K562 (cell line): Measurements from ENCODE around the gene KCNK3. TPM values are rescaled to one million over a fixed set of nuclear protein-coding genes. Genes with fewer than 3 reads are reported as not detected.

Experiments used
- ATAC-seq: fragments of 200-7000 bp; cut with Tn5 transposase; 3 replicates; pipeline ENCODE4 v1.9.1; 2020; ENCODE audit warnings: moderate library complexity
- BruUV-seq: library from RNA; stranded (reverse); fragments of 400-500 nt; replicated peaks from 2 replicates; lab custom pipeline; 2021; lab: Mats Ljungman, UMichigan
- CTCF ChIA-PET: fragments of 300-600 bp; formaldehyde crosslinking; extraction: SDS; loops from one replicate; lab custom pipeline; 2021; ENCODE audit warnings: low intra/inter-chr PET ratio; lab: Yijun Ruan, JAX
- POLR2A ChIA-PET: fragments of 300-600, 350-650 bp; sonication (Branson Sonifier 250); formaldehyde crosslinking; extraction: SDS; loops from one replicate; lab custom pipeline; 2021; ENCODE audit warnings: antibody characterized with exemption, inconsistent platforms; lab: Yijun Ruan, JAX
- DNase-seq, 4 experiments: peaks; one replicate each; pipeline versions ENCODE4 v3.0.0 to v3.0.0-alpha.2; 2011 to 2018; ENCODE audit warnings: low spot score in 3 of 4, mixed read lengths in 3 of 4; ENCODE audit errors: extremely low read depth in 1 of 4
- FAIRE-seq: peaks from 2 replicates; lab custom pipeline; 2011; peaks lifted over from hg19 to GRCh38; lab: Jason Lieb, UNC
- H2AFZ ChIP-seq: 2 replicates; pipeline ENCODE4 v1.6.0; 2011; ENCODE audit warnings: low read depth, low read length, control low read depth, inconsistent platforms
- H3K27ac ChIP-seq: fragments of 200-600 bp; 3 replicates; pipeline ENCODE4 v1.8.0; 2011; ENCODE audit warnings: low read depth, mild to moderate bottlenecking, control low read depth, inconsistent platforms, low read length, moderate library complexity, mixed read lengths; ENCODE audit errors: extremely low read depth
- H3K27me3 ChIP-seq, 2 experiments: fragments of 300-600 bp in 1 of 2; 2 replicates in 1 of 2; 3 replicates in 1 of 2; pipeline versions ENCODE4 v1.6.0 to v1.8.0; 2011; ENCODE audit warnings: inconsistent platforms in 2 of 2, low read length in 2 of 2, mild to moderate bottlenecking in 1 of 2, mixed read lengths in 1 of 2, moderate library complexity in 1 of 2; ENCODE audit not compliant: control insufficient read depth in 2 of 2, insufficient read depth in 2 of 2
- H3K36me3 ChIP-seq: fragments of 300-600 bp; 3 replicates; pipeline ENCODE4 v1.8.0; 2011; ENCODE audit warnings: mild to moderate bottlenecking, low read length, inconsistent platforms; ENCODE audit not compliant: control insufficient read depth, insufficient read depth
- H3K4me1 ChIP-seq, 2 experiments: fragments of 200-600 bp in 1 of 2; replicated peaks in 1 of 2; 2 replicates in 1 of 2; 3 replicates in 1 of 2; pipeline versions ENCODE4 v1.5.1 to v1.8.0; 2011; ENCODE audit warnings: inconsistent platforms in 2 of 2, low read length in 2 of 2, mild to moderate bottlenecking in 1 of 2, mixed read lengths in 1 of 2, moderate library complexity in 1 of 2; ENCODE audit not compliant: control insufficient read depth in 2 of 2, insufficient read depth in 2 of 2
- H3K4me2 ChIP-seq: 2 replicates; pipeline ENCODE4 v1.6.1; 2011; ENCODE audit warnings: low read length, control low read depth, inconsistent platforms, mixed read lengths; ENCODE audit not compliant: insufficient read depth
- H3K4me3 ChIP-seq: fragments of 200-600 bp; sonication (generic), shearing (Covaris generic); 2 replicates; pipeline ENCODE4 v1.5.1; 2016; ENCODE audit warnings: control low read depth, inconsistent platforms
- H3K79me2 ChIP-seq: fragments of 200-600 bp; 3 replicates; pipeline ENCODE4 v1.8.0; 2011; ENCODE audit warnings: low read length, inconsistent platforms; ENCODE audit not compliant: control insufficient read depth, insufficient read depth
- H3K9ac ChIP-seq, 2 experiments: 2 replicates each; pipeline versions ENCODE4 v1.6.0 to v1.6.1; 2011; ENCODE audit warnings: low read depth in 2 of 2, low read length in 2 of 2, control low read depth in 1 of 2, inconsistent platforms in 1 of 2, mild to moderate bottlenecking in 1 of 2, mixed read lengths in 1 of 2; ENCODE audit not compliant: insufficient read depth in 1 of 2
- H3K9me1 ChIP-seq: one replicate; pipeline ENCODE4 v1.6.0; 2011; ENCODE audit warnings: inconsistent platforms, mild to moderate bottlenecking, low read length, moderate library complexity; ENCODE audit not compliant: control insufficient read depth, insufficient read depth
- H3K9me3 ChIP-seq: replicated peaks from 2 replicates; pipeline ENCODE4 v1.5.1; 2011; ENCODE audit warnings: low read depth, low read length, inconsistent platforms; ENCODE audit not compliant: control insufficient read depth, insufficient read depth
- H4K20me1 ChIP-seq: replicated peaks from 2 replicates; pipeline ENCODE4 v1.6.1; 2011; ENCODE audit warnings: low read length, inconsistent platforms, mixed read lengths; ENCODE audit not compliant: control insufficient read depth, insufficient read depth
- CHAMP1 ChIP-seq: fragments of 450-650 bp; IDR thresholded peaks from 2 replicates; pipeline ENCODE4 v1.6.1; 2016; ENCODE audit warnings: mild to moderate bottlenecking
- E2F8 ChIP-seq: fragments of 450-650 bp; IDR thresholded peaks from 2 replicates; pipeline ENCODE4 v1.7.1; 2018; ENCODE audit warnings: mild to moderate bottlenecking, low read depth; ENCODE audit not compliant: partially characterized antibody
- FUS ChIP-seq: fragments of 200-400 bp; formaldehyde crosslinking; optimal IDR thresholded peaks from 2 replicates; pipeline ENCODE3; 2017; ENCODE audit warnings: low read depth, low read length
- ZNF277 ChIP-seq: fragments of 250-450 bp; sonication (Bioruptor Pico); IDR thresholded peaks from 2 replicates; pipeline ENCODE4 v1.8.0; 2022; ENCODE audit warnings: inconsistent platforms, mild to moderate bottlenecking, moderate library complexity, borderline replicate concordance
- ZNF384 ChIP-seq: IDR thresholded peaks from 2 replicates; pipeline ENCODE4 v1.6.1; 2012; ENCODE audit warnings: low read depth, low read length, improper control_type of control experiment
- WGBS: fragments of 100-300 bp; shearing (Covaris generic); methylation state at CpG from one replicate; pipeline ENCODE4 v1.1.6; 2016; ENCODE audit warnings: low coverage, mixed read lengths; ENCODE audit not compliant: insufficient coverage; ENCODE audit errors: missing lambda C conversion rate; 5-methylcytosine and 5-hydroxymethylcytosine counted together
- in situ Hi-C: fragments of 300-500 bp; cut with MboI; formaldehyde crosslinking; loops from 4 replicates; pipeline ENCODE4 v1.15.0; 2018; ENCODE audit warnings: inconsistent platforms, mixed read lengths
- intact Hi-C: fragments of 100-400 bp; cut with micrococcal nuclease; formaldehyde crosslinking; loops from 2 replicates; pipeline ENCODE4 v1.14.2; 2022
- polyA plus RNA-seq, 8 experiments: library from polyadenylated mRNA; depleted of rRNA in 4 of 8; stranded (reverse) in 5 of 8; unstranded in 3 of 8; fragments of >200 nt; fragmentation: Nextera tagmentation in 2 of 8; fragmentation: Illumina TruSeq in 1 of 8; extraction: Ambion mirVana in 2 of 8; extraction: Trizol in 1 of 8; gene quantifications; 2 replicates each; pipeline versions ENCODE4 v1.2.1 to v1.2.3, GENCODE V29; 2011 to 2014; ENCODE audit warnings: inconsistent platforms in 1 of 8, missing spikeins in 1 of 8
- total RNA-seq, 7 experiments: library from RNA; depleted of rRNA in 6 of 7; stranded (reverse); fragments of >200 nt in 6 of 7; fragmentation: Illumina TruSeq in 2 of 7; extraction: Trizol in 2 of 7; gene quantifications; 2 replicates each; pipeline versions ENCODE4 v1.2.1 to v1.2.3, GENCODE V29; 2011 to 2021; ENCODE audit warnings: low replicate concordance in 1 of 7

KCNK3 gene
- total and polyA plus RNA-seq, 9 of the 15 experiments (the other 6 are each of a cell fraction or from before 2014, with no cell fraction given): 0.01 to 0.20 (median 0.07) TPM; not detected in 5

- no peak for TF ChIP-seq E2F8
- no peak for TF ChIP-seq ZNF384
- TF ChIP-seq ZNF277 (CRISPR knock-in tag): no peak
- TF ChIP-seq FUS: no peak
- TF ChIP-seq CHAMP1: no peak
- ChIA-PET POLR2A (interaction anchor here (0.7 kb wide), 1 partner anchor 9 kb away, joined by 3 read pairs; no protein-coding TSS in a partner anchor), CTCF (no interaction called here)
- Histone ChIP-seq H3K9me3 (no peaks in the 10 kb centered on the region), H4K20me1 (no peaks in the 10 kb centered on the region), H2AFZ (no peak overlapping the region), H3K4me1 (no peaks in the 10 kb centered on the region), H3K4me3 (no peak overlapping the region), H3K27ac (no peak overlapping the region), H3K9me1 (no peaks in the 10 kb centered on the region), H3K36me3 (no peaks in the 10 kb centered on the region), H3K4me2 (no peak overlapping the region), H3K27me3 (peaks cover 10 to 16% of the 10 kb centered on the region in 2 experiments; a peak in 4 of 5 replicates), H3K79me2 (no peaks in the 10 kb centered on the region), H3K9ac (no peak overlapping the region)
- in situ Hi-C loops (no loop called here), intact Hi-C loops (no loop called here)
- DNase-seq: no peak
- 4% methylated on average over 2 of the region's 2 CpGs for WGBS
- FAIRE-seq: no peak
- no TSS peak for BruUV-seq
- ATAC-seq: no peak
These were observed 25.9 kb upstream of the KCNK3 start for GRCh38 chr2:26666671-26667070.
